SH-SY5Y (cell line): ENCODE measurements around the gene LBHD2.

Experiments used
- GATA2 ChIP-seq: IDR thresholded peaks from 2 replicates; pipeline ENCODE4 v1.6.1; 2011; ENCODE audit warnings: mild to moderate bottlenecking, low read depth, low read length
- GATA3 ChIP-seq: IDR thresholded peaks from 2 replicates; pipeline ENCODE4 v1.6.1; 2011; ENCODE audit warnings: low read depth, mild to moderate bottlenecking, low read length, moderate library complexity

DNA sequence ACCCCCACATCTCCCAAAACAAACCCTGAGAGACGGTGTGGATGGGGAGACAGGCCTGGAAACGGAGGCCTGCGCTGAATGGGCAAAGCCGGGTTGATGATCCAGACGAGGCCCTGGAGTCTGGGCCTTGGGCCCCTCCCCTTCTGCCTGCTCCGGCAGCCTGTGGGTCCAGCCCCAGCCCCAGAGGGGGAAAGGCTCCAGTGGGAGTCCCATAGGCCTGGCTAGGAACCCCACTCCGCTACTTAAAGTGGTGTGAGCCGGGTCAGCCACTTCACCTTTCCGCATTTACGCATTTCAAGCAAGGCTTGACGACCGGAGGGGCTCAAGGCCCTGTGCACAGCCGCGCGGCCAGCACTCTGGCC is 38.6 kb downstream of the LBHD2 start:
- TF ChIP-seq GATA2 = no peak
- no peak for TF ChIP-seq GATA3
